HepG2 (cell line): ENCODE data around the gene CERS5. TPM values are rescaled to one million over a fixed set of nuclear protein-coding genes. Genes with fewer than 3 reads are reported as not detected.

Experiments used
- HNRNPUL1 ChIP-seq: fragments of 200-400 bp; formaldehyde crosslinking; IDR thresholded peaks from 2 replicates; pipeline ENCODE4 v1.6.1; 2017; ENCODE audit warnings: low read depth, mild to moderate bottlenecking, low read length, moderate library complexity
- JUND ChIP-seq: sonication (generic); formaldehyde crosslinking; IDR thresholded peaks from 2 replicates; pipeline ENCODE4 v1.8.0; 2022; ENCODE audit warnings: mild to moderate bottlenecking, missing genetic modification reagents
- KDM3A ChIP-seq: IDR thresholded peaks from 2 replicates; pipeline ENCODE4 v1.6.1; 2018; ENCODE audit warnings: low read depth, missing compliant biosample characterization
- KMT2A ChIP-seq: sonication (generic); formaldehyde crosslinking; IDR thresholded peaks from 2 replicates; pipeline ENCODE4 v1.4.0; 2020; ENCODE audit warnings: missing genetic modification reagents
- MXI1 ChIP-seq: IDR thresholded peaks from 3 replicates; pipeline ENCODE4 v1.6.1; 2012; ENCODE audit warnings: low read depth, low read length, inconsistent platforms, borderline replicate concordance
- NCOA5 ChIP-seq: sonication (generic); formaldehyde crosslinking; IDR thresholded peaks from 2 replicates; pipeline ENCODE4 v1.4.0; 2020; ENCODE audit warnings: missing genetic modification reagents
- NFKB2 ChIP-seq: sonication (generic); formaldehyde crosslinking; IDR thresholded peaks from 2 replicates; pipeline ENCODE4 v1.4.0; 2020; ENCODE audit warnings: missing genetic modification reagents, borderline replicate concordance
- NFKBIZ ChIP-seq: IDR thresholded peaks from 2 replicates; pipeline ENCODE4 v1.6.1; 2018; ENCODE audit warnings: missing genetic modification reagents, missing compliant biosample characterization
- NR2F6 ChIP-seq, 2 experiments: IDR thresholded peaks; 2 replicates each; pipeline ENCODE4 v1.6.1; 2016; ENCODE audit warnings: antibody characterized with exemption in 1 of 2, mild to moderate bottlenecking in 1 of 2
- SIX4 ChIP-seq: sonication (generic); formaldehyde crosslinking; IDR thresholded peaks from 2 replicates; pipeline ENCODE4 v1.4.0; 2020; ENCODE audit warnings: missing genetic modification reagents
- SKI ChIP-seq: fragments of 450-650 bp; IDR thresholded peaks from one replicate; pipeline ENCODE4 v1.6.1; 2018; ENCODE audit warnings: mild to moderate bottlenecking; ENCODE audit not compliant: partially characterized antibody
- SSRP1 ChIP-seq: IDR thresholded peaks from 2 replicates; pipeline ENCODE4 v1.6.1; 2016; ENCODE audit warnings: control low read depth
- TSC22D2 ChIP-seq: sonication (generic); formaldehyde crosslinking; IDR thresholded peaks from 2 replicates; pipeline ENCODE4 v1.5.1; 2020; ENCODE audit warnings: missing genetic modification reagents, mild to moderate bottlenecking, borderline replicate concordance
- ZNF335 ChIP-seq: sonication (generic); formaldehyde crosslinking; IDR thresholded peaks from 2 replicates; pipeline ENCODE4 v1.4.0; 2020; ENCODE audit warnings: missing genetic modification reagents
- ZNF382 ChIP-seq: sonication (generic); formaldehyde crosslinking; IDR thresholded peaks from 2 replicates; pipeline ENCODE4 v1.5.0; 2020; ENCODE audit warnings: missing genetic modification reagents, mild to moderate bottlenecking, borderline replicate concordance
- polyA plus RNA-seq, 8 experiments: library from polyadenylated mRNA; depleted of rRNA in 3 of 8; stranded (reverse) in 7 of 8; unstranded in 1 of 8; fragments of >200 nt; fragmentation: Illumina TruSeq in 4 of 8; extraction: Trizol in 4 of 8; gene quantifications; 2 replicates each; pipeline versions ENCODE4 v1.2.1 to v1.2.3, GENCODE V29; 2011 to 2016; ENCODE audit warnings: low read depth in 4 of 8, missing spikeins in 1 of 8, mixed read lengths in 1 of 8; ENCODE audit not compliant: insufficient read depth in 1 of 8
- total RNA-seq, 5 experiments: library from RNA; depleted of rRNA; stranded (reverse); fragments of >200 nt; fragmentation: Illumina TruSeq; extraction: Trizol; gene quantifications; 2 replicates each; pipeline ENCODE4 v1.2.3, GENCODE V29; 2016; ENCODE audit warnings: low read depth in 1 of 5
- TF ChIP-seq, protein P1 (sequence below): sonication (generic); formaldehyde crosslinking; IDR thresholded peaks from 2 replicates; pipeline ENCODE4 v1.5.1; 2020; ENCODE audit warnings: mild to moderate bottlenecking, missing genetic modification reagents, moderate library complexity
- TF ChIP-seq, protein P2 (sequence below): sonication (generic); formaldehyde crosslinking; IDR thresholded peaks from 2 replicates; pipeline ENCODE4 v1.4.0; 2020; ENCODE audit warnings: mild to moderate bottlenecking, missing genetic modification reagents
- TF ChIP-seq, protein P3 (sequence below): sonication (generic); formaldehyde crosslinking; IDR thresholded peaks from 2 replicates; pipeline ENCODE4 v1.4.0; 2020; ENCODE audit warnings: missing genetic modification reagents
- TF ChIP-seq, protein P4 (sequence below): sonication (generic); formaldehyde crosslinking; IDR thresholded peaks from 2 replicates; pipeline ENCODE4 v1.4.0; 2020; ENCODE audit warnings: missing genetic modification reagents
- TF ChIP-seq, protein P5 (sequence below): sonication (generic); formaldehyde crosslinking; IDR thresholded peaks from 2 replicates; pipeline ENCODE4 v1.5.1; 2020; ENCODE audit warnings: missing genetic modification reagents, mild to moderate bottlenecking, borderline replicate concordance

Gene CERS5
- total and polyA plus RNA-seq, 2 of the 13 experiments (the other 11 are each of a cell fraction or from before 2014, with no cell fraction given) = 22.3 to 48.8 TPM

DNA sequence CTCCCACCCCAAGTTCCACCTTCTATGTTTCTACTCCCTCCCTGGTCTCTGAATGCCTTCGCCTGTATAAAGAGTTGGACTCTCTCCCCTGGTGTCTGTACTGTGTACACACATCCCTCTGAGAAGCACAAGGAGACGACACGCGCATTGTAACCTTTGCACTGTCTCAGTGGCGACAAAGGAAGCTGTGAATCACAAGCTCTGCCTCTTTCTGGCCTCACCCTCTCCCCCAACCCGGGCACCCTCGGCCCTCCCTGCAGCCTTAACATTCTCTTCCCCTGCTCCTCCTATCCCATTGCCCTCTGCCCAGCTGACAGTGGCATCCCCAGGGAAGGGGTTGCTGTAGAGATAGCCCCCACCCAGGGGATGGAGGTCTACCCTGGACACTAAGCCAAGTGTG is 84.5 kb downstream of the CERS5 start (continued):
- TF ChIP-seq, protein P1, sequence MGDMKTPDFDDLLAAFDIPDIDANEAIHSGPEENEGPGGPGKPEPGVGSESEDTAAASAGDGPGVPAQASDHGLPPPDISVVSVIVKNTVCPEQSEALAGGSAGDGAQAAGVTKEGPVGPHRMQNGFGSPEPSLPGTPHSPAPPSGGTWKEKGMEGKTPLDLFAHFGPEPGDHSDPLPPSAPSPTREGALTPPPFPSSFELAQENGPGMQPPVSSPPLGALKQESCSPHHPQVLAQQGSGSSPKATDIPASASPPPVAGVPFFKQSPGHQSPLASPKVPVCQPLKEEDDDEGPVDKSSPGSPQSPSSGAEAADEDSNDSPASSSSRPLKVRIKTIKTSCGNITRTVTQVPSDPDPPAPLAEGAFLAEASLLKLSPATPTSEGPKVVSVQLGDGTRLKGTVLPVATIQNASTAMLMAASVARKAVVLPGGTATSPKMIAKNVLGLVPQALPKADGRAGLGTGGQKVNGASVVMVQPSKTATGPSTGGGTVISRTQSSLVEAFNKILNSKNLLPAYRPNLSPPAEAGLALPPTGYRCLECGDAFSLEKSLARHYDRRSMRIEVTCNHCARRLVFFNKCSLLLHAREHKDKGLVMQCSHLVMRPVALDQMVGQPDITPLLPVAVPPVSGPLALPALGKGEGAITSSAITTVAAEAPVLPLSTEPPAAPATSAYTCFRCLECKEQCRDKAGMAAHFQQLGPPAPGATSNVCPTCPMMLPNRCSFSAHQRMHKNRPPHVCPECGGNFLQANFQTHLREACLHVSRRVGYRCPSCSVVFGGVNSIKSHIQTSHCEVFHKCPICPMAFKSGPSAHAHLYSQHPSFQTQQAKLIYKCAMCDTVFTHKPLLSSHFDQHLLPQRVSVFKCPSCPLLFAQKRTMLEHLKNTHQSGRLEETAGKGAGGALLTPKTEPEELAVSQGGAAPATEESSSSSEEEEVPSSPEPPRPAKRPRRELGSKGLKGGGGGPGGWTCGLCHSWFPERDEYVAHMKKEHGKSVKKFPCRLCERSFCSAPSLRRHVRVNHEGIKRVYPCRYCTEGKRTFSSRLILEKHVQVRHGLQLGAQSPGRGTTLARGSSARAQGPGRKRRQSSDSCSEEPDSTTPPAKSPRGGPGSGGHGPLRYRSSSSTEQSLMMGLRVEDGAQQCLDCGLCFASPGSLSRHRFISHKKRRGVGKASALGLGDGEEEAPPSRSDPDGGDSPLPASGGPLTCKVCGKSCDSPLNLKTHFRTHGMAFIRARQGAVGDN (CRISPR knock-in tag) = peak; percentile 73
- TF ChIP-seq TSC22D2 (CRISPR knock-in tag) = no peak
- no peak for TF ChIP-seq KDM3A
- TF ChIP-seq HNRNPUL1 = no peak
- peak; percentile 14 for TF ChIP-seq SKI
- 0 out of 2 replicates have a peak, but pooled peaks have one; percentile 49 for TF ChIP-seq NFKBIZ (CRISPR knock-in tag)
- no peak for TF ChIP-seq ZNF382 (CRISPR knock-in tag)
- TF ChIP-seq, protein P2, sequence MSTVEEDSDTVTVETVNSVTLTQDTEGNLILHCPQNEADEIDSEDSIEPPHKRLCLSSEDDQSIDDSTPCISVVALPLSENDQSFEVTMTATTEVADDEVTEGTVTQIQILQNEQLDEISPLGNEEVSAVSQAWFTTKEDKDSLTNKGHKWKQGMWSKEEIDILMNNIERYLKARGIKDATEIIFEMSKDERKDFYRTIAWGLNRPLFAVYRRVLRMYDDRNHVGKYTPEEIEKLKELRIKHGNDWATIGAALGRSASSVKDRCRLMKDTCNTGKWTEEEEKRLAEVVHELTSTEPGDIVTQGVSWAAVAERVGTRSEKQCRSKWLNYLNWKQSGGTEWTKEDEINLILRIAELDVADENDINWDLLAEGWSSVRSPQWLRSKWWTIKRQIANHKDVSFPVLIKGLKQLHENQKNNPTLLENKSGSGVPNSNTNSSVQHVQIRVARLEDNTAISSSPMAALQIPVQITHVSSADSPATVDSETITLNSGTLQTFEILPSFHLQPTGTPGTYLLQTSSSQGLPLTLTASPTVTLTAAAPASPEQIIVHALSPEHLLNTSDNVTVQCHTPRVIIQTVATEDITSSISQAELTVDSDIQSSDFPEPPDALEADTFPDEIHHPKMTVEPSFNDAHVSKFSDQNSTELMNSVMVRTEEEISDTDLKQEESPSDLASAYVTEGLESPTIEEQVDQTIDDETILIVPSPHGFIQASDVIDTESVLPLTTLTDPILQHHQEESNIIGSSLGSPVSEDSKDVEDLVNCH (CRISPR knock-in tag) = no peak
- peak; percentile 75; the same call in 1 of the 3 replicates for TF ChIP-seq MXI1
- TF ChIP-seq ZNF335 (CRISPR knock-in tag) = peak; percentile 40; the same call in 1 of the 2 replicates
- peak; percentile 35; the same call in 1 of the 2 replicates for TF ChIP-seq NR2F6 (IDR thresholded peaks at IDR 0.05)
- TF ChIP-seq NR2F6 (CRISPR knock-in tag; IDR thresholded peaks at IDR 0.05) = peak; percentile 61; the same call in 1 of the 2 replicates
- TF ChIP-seq, protein P3, sequence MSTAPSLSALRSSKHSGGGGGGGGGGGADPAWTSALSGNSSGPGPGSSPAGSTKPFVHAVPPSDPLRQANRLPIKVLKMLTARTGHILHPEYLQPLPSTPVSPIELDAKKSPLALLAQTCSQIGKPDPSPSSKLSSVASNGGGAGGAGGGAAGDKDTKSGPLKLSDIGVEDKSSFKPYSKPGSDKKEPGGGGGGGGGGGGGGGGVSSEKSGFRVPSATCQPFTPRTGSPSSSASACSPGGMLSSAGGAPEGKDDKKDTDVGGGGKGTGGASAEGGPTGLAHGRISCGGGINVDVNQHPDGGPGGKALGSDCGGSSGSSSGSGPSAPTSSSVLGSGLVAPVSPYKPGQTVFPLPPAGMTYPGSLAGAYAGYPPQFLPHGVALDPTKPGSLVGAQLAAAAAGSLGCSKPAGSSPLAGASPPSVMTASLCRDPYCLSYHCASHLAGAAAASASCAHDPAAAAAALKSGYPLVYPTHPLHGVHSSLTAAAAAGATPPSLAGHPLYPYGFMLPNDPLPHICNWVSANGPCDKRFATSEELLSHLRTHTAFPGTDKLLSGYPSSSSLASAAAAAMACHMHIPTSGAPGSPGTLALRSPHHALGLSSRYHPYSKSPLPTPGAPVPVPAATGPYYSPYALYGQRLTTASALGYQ (CRISPR knock-in tag) = no peak
- TF ChIP-seq KMT2A (CRISPR knock-in tag) = 0 out of 2 replicates have a peak, but pooled peaks have one; percentile 25
- TF ChIP-seq NFKB2 = no peak
- no peak for TF ChIP-seq SIX4 (CRISPR knock-in tag)
- TF ChIP-seq JUND (CRISPR knock-in tag) = no peak
- no peak for TF ChIP-seq NCOA5
- TF ChIP-seq, protein P4, sequence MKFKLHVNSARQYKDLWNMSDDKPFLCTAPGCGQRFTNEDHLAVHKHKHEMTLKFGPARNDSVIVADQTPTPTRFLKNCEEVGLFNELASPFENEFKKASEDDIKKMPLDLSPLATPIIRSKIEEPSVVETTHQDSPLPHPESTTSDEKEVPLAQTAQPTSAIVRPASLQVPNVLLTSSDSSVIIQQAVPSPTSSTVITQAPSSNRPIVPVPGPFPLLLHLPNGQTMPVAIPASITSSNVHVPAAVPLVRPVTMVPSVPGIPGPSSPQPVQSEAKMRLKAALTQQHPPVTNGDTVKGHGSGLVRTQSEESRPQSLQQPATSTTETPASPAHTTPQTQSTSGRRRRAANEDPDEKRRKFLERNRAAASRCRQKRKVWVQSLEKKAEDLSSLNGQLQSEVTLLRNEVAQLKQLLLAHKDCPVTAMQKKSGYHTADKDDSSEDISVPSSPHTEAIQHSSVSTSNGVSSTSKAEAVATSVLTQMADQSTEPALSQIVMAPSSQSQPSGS (CRISPR knock-in tag) = no peak
- no peak for TF ChIP-seq SSRP1 (CRISPR knock-in tag)
- TF ChIP-seq, protein P5, sequence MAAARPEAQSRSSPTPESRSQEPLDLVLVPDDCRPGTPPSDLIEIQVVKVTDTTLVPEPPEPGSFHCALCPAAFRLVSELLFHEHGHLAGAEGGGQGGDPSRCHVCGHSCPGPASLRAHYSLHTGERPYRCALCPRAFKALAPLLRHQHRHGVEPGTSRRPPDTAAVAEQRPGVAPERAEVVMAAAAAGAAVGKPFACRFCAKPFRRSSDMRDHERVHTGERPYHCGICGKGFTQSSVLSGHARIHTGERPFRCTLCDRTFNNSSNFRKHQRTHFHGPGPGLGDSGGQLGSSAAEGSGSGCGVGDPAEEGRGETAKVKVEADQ (CRISPR knock-in tag) = no peak
